Effector memory CD8-positive, alpha-beta T cell (primary cell): ENCODE results near the gene ZSWIM6.

Source experiments
- ATAC-seq: fragments of 150-1000 bp; cut with Tn5 transposase; replicated peaks from 2 replicates; pipeline ENCODE4 v1.10.0; 2021; ENCODE audit warnings: mild to moderate bottlenecking, moderate library complexity
- DNase-seq, 3 experiments: peaks; one replicate each; pipeline ENCODE4 v3.0.0; 2021
- H3K27ac Mint-ChIP-seq, 2 donors: one replicate each; pipeline ENCODE4 v1.8.0; 2022; ENCODE audit warnings: mild to moderate bottlenecking in 2 of 2, mixed read lengths in 2 of 2, moderate library complexity in 2 of 2
- H3K27me3 Mint-ChIP-seq, 2 donors: one replicate each; pipeline ENCODE4 v1.8.0; 2022; ENCODE audit warnings: mixed read lengths in 2 of 2
- H3K36me3 Mint-ChIP-seq: one replicate; pipeline ENCODE4 v1.8.0; 2022; ENCODE audit warnings: mild to moderate bottlenecking, moderate library complexity, mixed read lengths; ENCODE audit not compliant: insufficient read depth
- H3K4me1 Mint-ChIP-seq, 2 donors: one replicate each; pipeline ENCODE4 v1.8.0; 2022; ENCODE audit warnings: low read depth in 2 of 2, mixed read lengths in 2 of 2
- H3K4me3 Mint-ChIP-seq, 2 donors: one replicate each; pipeline ENCODE4 v1.8.0; 2022; ENCODE audit warnings: mild to moderate bottlenecking in 2 of 2, mixed read lengths in 2 of 2, moderate library complexity in 2 of 2
- H3K9me3 Mint-ChIP-seq, 2 donors: one replicate each; pipeline ENCODE4 v1.8.0; 2022; ENCODE audit warnings: mixed read lengths in 2 of 2
- total RNA-seq, 9 experiments: gene quantifications; one replicate each; lab custom pipeline; 2026; lab: John Stamatoyannopoulos, UW

Gene ZSWIM6
- 18.7 to 43.3 (median 26.7) reads per million in 9 experiments for total RNA-seq

- H3K4me3 Mint-ChIP-seq, result peak within 1 kb of the TSS; percentile 93 to 95
- DNase-seq (peak; percentile 99), ATAC-seq (peak; percentile 72)
- peaks cover 46% of the 10 kb centered on the region for H3K36me3 Mint-ChIP-seq
- no peaks in the 10 kb centered on the region for H3K9me3 Mint-ChIP-seq
- H3K27me3 Mint-ChIP-seq, result peaks cover 0 to 10% of the 10 kb centered on the region in 2 donors
- peak within 1 kb of the TSS; percentile 99 for H3K27ac Mint-ChIP-seq
- H3K4me1 Mint-ChIP-seq, result peaks cover 39 to 50% of the 10 kb centered on the region in 2 donors
Measured at GRCh38 chr5:61331407-61332357, at the start of gene ZSWIM6. Gene ZSWIM6 (plus strand): TSS chr5:61332258. CDS start chr5:61332273, 15 bp downstream.

GRCh38 chr5:61283471-61283870, 48.6 kb upstream of the ZSWIM6 start:
- no peak overlapping the region for H3K4me3 Mint-ChIP-seq
- DNase-seq (no peak), ATAC-seq (no peak)
- no peaks in the 10 kb centered on the region for H3K27me3 Mint-ChIP-seq
- H3K9me3 Mint-ChIP-seq, result no peaks in the 10 kb centered on the region
- H3K27ac Mint-ChIP-seq, result no peak overlapping the region
- H3K4me1 Mint-ChIP-seq, result peaks cover 0 to 4% of the 10 kb centered on the region in 2 donors
- peaks cover 3% of the 10 kb centered on the region for H3K36me3 Mint-ChIP-seq

GRCh38 chr5:61285531-61285930, 46.5 kb upstream of the ZSWIM6 start:
- Mint-ChIP-seq H3K4me3 (no peak overlapping the region), H3K27me3 (no peaks in the 10 kb centered on the region), H3K27ac (no peak overlapping the region), H3K9me3 (no peaks in the 10 kb centered on the region), H3K4me1 (peaks cover 0 to 2% of the 10 kb centered on the region in 2 donors), H3K36me3 (peaks cover 3% of the 10 kb centered on the region)
- ATAC-seq, result peak; percentile 31
- DNase-seq, result no peak

- no peak overlapping the region for H3K4me3 Mint-ChIP-seq
- H3K27ac Mint-ChIP-seq, result no peak overlapping the region
- no peaks in the 10 kb centered on the region for H3K9me3 Mint-ChIP-seq
- ATAC-seq (no peak), DNase-seq (no peak)
- H3K4me1 Mint-ChIP-seq, result no peaks in the 10 kb centered on the region
- peaks cover 3% of the 10 kb centered on the region for H3K36me3 Mint-ChIP-seq
- no peaks in the 10 kb centered on the region for H3K27me3 Mint-ChIP-seq
Measured at GRCh38 chr5:61286446-61287132, 45.5 kb upstream of the ZSWIM6 start.

- H3K27me3 Mint-ChIP-seq, result no peaks in the 10 kb centered on the region
- H3K4me1 Mint-ChIP-seq, result no peaks in the 10 kb centered on the region
- DNase-seq (no peak), ATAC-seq (no peak)
- no peak overlapping the region for H3K4me3 Mint-ChIP-seq
- no peak overlapping the region for H3K27ac Mint-ChIP-seq
- H3K9me3 Mint-ChIP-seq, result no peaks in the 10 kb centered on the region
- peaks cover 3% of the 10 kb centered on the region for H3K36me3 Mint-ChIP-seq
Measured at GRCh38 chr5:61287474-61287873, 44.6 kb upstream of the ZSWIM6 start.

GRCh38 chr5:61289241-61289640, 42.8 kb upstream of the ZSWIM6 start:
- Mint-ChIP-seq H3K27ac (no peak overlapping the region), H3K4me3 (no peak overlapping the region), H3K9me3 (no peaks in the 10 kb centered on the region), H3K36me3 (peaks cover 3% of the 10 kb centered on the region), H3K4me1 (no peaks in the 10 kb centered on the region), H3K27me3 (no peaks in the 10 kb centered on the region)
- DNase-seq, result no peak
- ATAC-seq, result no peak

GRCh38 chr5:61289669-61290306, 42.3 kb upstream of the ZSWIM6 start:
- Mint-ChIP-seq H3K4me3 (no peak overlapping the region), H3K27me3 (peaks cover 0 to 4% of the 10 kb centered on the region in 2 donors), H3K36me3 (peaks cover 3% of the 10 kb centered on the region), H3K27ac (no peak overlapping the region), H3K4me1 (no peaks in the 10 kb centered on the region), H3K9me3 (no peaks in the 10 kb centered on the region)
- no peak for ATAC-seq
- DNase-seq, result no peak

- H3K9me3 Mint-ChIP-seq, result no peaks in the 10 kb centered on the region
- no peak overlapping the region for H3K4me3 Mint-ChIP-seq
- no peak for DNase-seq
- H3K4me1 Mint-ChIP-seq, result no peaks in the 10 kb centered on the region
- H3K27ac Mint-ChIP-seq, result no peak overlapping the region
- no peak for ATAC-seq
- peaks cover 0 to 15% of the 10 kb centered on the region in 2 donors for H3K27me3 Mint-ChIP-seq
- peaks cover 3% of the 10 kb centered on the region for H3K36me3 Mint-ChIP-seq
Measured at GRCh38 chr5:61290791-61291210, 41.3 kb upstream of the ZSWIM6 start.

GRCh38 chr5:61292062-61292657, 39.9 kb upstream of the ZSWIM6 start:
- ATAC-seq, result no peak
- peaks cover 0 to 16% of the 10 kb centered on the region in 2 donors for H3K27me3 Mint-ChIP-seq
- H3K9me3 Mint-ChIP-seq, result no peaks in the 10 kb centered on the region
- H3K4me3 Mint-ChIP-seq, result no peak overlapping the region
- H3K36me3 Mint-ChIP-seq, result no peaks in the 10 kb centered on the region
- no peak overlapping the region for H3K27ac Mint-ChIP-seq
- DNase-seq, result no peak
- no peaks in the 10 kb centered on the region for H3K4me1 Mint-ChIP-seq

- DNase-seq (no peak), ATAC-seq (no peak)
- Mint-ChIP-seq H3K36me3 (no peaks in the 10 kb centered on the region), H3K4me1 (no peaks in the 10 kb centered on the region), H3K27me3 (peaks cover 0 to 16% of the 10 kb centered on the region in 2 donors), H3K4me3 (no peak overlapping the region), H3K27ac (no peak overlapping the region), H3K9me3 (no peaks in the 10 kb centered on the region)
Measured at GRCh38 chr5:61293071-61293470, 39.0 kb upstream of the ZSWIM6 start.

GRCh38 chr5:61293873-61294272, 38.2 kb upstream of the ZSWIM6 start:
- Mint-ChIP-seq H3K36me3 (no peaks in the 10 kb centered on the region), H3K4me1 (no peaks in the 10 kb centered on the region), H3K9me3 (no peaks in the 10 kb centered on the region), H3K4me3 (no peak overlapping the region), H3K27ac (no peak overlapping the region), H3K27me3 (peaks cover 0 to 16% of the 10 kb centered on the region in 2 donors)
- DNase-seq, result no peak
- no peak for ATAC-seq

GRCh38 chr5:61295365-61295764, 36.7 kb upstream of the ZSWIM6 start:
- ATAC-seq, result no peak
- peaks cover 0 to 16% of the 10 kb centered on the region in 2 donors for H3K27me3 Mint-ChIP-seq
- DNase-seq, result no peak
- no peaks in the 10 kb centered on the region for H3K9me3 Mint-ChIP-seq
- H3K4me3 Mint-ChIP-seq, result no peak overlapping the region
- H3K36me3 Mint-ChIP-seq, result no peaks in the 10 kb centered on the region
- H3K27ac Mint-ChIP-seq, result no peak overlapping the region
- no peaks in the 10 kb centered on the region for H3K4me1 Mint-ChIP-seq

- Mint-ChIP-seq H3K27ac (no peak overlapping the region), H3K27me3 (peaks cover 0 to 16% of the 10 kb centered on the region in 2 donors), H3K36me3 (peaks cover 3% of the 10 kb centered on the region), H3K4me1 (no peaks in the 10 kb centered on the region), H3K9me3 (no peaks in the 10 kb centered on the region), H3K4me3 (no peak overlapping the region)
- DNase-seq (no peak), ATAC-seq (no peak)
Measured at GRCh38 chr5:61298066-61298465, 34.0 kb upstream of the ZSWIM6 start.
